Fibroblast of skin of right biceps (primary cell): ENCODE results near the gene ANKRD61.
"Not testable (repeated sequence)": the region's sequence is repeated elsewhere in the genome, so short reads cannot be mapped to it uniquely, and the experiment has no call there.

ENCODE experiments used
- DNase-seq: peaks from one replicate; pipeline ENCODE4 v3.0.0-alpha.2; 2013

The ANKRD61 gene

DNA sequence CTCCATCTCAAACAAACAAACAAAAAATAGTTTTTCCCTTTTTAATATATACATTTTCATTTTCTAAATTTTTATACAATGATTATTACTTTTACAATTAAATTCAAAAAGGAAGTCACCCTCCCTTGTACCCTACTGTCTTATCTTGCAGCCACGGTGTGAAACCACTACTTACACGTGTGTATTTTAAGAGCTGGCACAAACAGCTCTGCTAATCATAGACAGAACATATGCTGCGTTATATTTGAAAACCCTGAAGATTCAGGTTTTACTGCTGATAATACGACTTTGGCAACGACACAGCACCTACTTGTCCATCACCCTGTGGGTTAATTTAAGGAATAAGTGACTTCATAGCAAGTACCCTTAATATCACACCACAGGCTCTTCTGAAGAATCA, 991 bp downstream of the ANKRD61 start:
- no peak for DNase-seq

DNA sequence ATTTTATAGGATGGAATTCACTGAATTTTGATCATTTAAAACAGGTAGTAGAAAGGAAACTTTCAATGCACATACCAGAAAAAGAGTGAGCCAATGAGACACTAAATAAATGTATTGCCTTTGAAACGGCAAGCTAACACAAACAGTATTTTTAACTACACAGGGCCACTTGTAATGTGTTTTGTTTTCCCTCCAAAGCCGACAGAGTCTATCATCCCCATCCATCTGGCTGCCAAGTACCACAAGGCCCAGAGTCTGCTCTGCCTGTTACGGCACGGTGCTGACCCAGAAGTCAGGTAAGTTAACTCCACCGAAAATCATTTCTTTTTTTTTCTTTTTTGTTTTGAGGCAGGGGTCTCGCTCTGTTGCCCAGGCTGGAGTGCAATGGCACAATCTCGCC, 1.5 kb downstream of the ANKRD61 start:
- no peak for DNase-seq

DNA sequence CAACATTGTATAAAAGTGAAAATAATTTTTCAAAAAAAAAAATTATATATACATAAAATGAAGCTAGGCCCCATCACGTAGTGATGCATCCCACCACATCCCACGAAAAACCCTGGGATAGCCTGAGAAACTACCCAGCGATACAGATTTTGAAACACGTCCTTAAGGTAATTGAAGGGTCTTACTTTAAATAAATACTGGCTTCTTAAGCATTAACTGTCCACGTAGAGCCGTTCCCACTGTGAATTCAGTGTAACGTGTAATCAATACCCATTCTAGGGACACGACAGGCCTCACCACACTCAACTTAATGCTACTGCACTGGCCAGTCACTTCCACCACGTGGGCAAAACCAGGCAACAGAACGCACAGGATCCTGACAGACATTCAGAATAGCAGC, 4.0 kb downstream of the ANKRD61 start:
- no peak for DNase-seq

DNA sequence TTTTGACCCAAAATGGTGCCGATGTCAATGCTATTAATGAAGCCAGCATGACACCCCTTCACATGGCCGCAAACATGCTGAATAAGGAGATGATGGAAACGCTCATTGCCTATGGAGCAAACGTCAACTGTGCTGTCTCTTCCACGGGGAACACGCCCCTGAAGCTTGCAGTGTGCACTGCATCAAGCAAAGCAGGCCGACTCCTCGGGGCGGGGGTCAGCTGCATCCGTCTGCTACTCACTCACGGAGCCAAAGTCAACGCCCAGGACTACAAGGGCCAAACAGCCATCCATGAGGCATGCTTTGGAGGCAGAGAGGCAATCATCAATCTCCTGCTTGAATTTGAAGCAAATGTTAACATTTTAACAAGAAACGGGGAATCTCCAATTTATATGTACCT, 4.5 kb downstream of the ANKRD61 start:
- no peak for DNase-seq

DNA sequence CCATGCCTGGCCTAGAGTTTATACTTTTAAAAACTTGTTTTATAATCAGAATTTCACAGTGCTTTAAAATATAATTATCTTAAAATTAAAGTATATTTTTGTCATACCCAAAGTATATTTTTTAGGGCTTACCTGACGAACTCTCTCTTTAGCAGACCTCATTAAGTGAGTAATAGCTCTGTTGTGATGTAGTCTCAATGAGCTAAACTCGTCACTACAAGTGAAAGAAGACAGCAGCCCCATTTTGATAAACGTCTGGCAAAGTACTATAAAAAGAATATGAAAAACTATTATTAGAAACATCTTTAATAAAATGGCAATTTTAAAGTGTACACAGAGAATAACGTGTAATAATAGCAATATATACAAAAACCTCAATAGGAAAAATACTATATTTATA, 18.6 kb downstream of the ANKRD61 start:
- no peak for DNase-seq

DNA sequence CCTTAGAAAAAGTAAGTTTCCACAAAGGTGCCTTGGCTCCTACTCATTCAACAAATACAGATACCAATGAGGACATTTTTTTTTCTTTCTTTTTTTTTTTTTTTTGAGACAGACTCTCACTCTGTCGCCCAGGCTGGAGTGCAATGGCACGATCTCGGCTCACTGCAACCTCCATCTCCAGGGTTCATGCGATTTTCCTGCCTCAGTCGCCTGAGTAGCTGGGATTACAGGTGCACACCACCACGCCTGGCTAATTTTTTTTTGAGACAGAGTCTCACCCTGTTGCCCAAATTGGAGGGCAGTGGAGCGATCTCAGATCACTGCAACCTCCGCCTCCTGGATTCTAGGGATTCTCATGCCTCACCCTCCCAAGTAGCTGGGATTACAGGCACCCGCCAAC, 20.0 kb downstream of the ANKRD61 start:
- DNase-seq = not testable (repeated sequence)

DNA sequence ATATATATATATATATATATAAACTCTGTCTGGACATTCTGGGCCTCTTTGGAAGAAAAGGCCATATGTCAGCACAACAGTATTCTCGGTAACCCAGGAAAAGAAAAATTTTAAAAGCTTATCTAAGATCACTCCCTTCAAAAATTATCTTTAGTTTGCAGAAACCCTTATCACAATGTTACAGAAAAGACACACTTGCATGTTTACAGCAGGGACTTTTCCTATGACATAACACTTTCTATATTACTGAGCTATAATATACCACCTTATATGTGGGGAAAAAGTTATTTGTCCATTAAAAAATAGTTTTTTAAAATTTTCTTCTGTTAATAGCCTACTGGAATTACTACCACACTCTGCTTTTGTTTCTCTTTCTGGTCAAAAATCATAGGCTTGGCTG, 25.4 kb downstream of the ANKRD61 start:
- DNase-seq = no peak

DNA sequence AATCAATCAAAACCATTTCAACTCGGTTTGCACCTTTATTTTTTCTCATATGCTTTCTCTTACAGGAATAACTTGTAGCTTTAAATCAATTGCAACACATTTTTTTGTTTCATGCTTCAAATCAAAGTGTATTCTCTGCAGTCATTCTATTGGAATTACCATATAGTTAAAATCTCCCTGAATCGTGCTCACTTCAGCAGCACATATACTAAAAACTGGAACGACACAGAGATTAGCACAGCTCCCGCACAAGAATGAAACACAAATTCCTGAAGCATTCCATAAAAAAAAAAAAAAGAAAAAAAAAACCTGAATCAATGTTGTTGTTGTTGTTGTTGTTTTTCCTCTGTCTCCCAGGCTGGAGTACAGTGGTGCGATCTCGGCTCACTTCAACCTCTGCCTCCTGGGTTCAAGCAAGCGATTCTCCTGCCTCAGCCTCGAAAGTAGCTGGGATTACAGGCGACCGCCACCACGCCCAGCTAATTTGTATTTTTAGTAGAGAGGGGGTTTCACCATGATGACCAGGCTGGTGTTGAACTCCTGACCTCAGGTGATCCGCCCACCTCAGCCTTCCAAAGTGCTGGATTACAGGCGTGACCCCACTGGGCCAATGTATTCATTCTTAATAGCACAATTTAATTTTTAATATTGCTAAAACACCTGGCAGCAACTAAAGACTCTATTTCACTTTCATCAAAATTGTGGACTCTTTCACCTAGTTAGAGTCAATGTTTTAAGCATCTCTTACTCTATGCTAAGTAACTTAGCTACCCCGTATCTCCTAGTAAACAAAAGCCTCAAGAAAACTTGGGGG, 26.3 kb downstream of the ANKRD61 start:
- peak; percentile 6 for DNase-seq

DNA sequence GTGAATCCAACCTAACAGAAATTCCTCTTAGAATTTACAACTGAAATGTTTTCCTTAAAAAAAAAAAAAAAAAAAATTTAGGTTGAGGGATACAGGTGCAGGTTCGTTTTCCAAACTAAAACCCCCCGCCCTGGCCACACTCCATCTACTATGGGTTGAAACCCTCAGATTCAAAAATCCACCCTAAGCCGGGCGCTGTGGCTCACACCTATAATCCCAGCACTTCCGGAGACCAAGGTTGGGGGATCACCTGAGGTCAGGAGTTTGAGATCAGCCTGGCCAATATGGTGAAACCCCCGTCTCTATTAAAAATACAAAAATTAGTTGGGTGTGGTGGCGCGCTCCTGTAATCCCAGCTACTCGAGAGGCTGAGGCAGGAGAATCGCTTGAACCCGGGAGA, 28.8 kb downstream of the ANKRD61 start:
- DNase-seq = not testable (repeated sequence)

DNA sequence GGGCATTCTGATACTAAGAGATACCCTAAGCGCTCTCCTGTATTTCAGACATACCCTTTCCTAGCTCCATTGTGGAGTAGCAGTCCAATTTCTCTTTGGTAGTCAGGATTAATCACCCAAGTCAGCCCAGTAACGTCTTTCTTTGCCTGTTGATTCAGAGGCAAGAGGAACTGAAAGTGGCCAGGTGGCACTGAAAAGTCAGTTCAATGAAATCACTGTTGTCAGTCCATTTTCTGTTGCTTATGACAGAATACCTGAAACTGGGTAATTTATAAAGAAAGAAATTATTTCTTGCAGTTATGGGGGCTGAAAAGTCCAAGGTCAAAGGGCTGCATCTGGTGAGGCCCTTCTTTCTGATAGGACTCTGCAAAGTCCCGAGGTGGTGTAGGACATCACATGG, 40.2 kb downstream of the ANKRD61 start:
- no peak for DNase-seq

DNA sequence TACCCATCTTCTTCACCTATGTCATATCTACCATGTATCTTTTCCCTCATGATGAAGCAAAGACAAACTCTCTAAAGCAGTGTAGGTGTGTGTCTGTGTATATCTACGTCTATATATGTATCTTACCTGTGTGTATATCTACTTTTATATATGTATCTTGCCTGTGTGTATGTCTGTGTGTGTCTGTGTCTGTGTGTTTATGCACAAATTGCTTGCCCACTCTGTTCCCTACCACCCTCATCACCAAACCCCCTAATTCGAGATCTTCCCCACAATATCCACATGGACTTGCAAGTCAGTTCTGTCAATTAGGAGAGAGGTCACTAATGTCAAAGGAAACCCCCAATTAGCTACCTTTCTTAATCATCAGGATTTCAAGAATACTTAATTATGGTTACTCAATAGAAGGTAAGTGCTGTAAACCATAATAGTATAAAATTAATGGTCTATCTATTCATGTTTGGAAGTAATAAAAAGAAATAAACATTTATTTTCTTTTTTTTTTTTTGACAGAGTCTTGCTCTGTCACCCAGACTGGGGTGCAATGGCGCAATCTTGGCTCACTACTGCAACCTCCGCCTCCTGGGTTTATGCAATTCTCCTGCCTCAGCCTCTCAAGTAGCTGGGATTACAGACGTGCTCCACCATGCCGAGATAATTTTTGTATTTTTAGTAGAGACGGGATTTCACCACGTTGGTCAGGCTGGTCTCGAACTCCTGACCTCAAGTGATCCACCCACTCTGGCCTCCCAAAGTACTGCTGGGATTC, 43.6 kb downstream of the ANKRD61 start:
- DNase-seq = no peak

DNA sequence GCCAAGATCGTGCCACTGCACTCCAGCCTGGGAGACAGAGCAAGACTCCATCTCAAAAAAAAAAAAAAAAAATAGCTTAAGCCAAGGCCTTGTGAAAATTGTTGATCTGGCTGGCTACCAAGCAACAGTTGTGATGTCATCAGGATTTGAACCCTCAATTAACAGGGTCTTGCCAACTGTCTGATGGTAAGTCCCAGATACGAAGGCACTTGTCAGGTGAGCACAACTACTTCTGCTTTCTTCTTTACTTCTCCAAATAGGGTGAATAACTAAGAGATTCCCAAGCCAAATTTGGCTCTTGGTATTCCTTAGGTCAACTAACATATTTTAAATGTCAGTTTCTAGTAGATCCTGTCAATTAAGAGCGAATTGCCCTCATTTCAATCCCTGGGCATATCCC, 47.4 kb downstream of the ANKRD61 start:
- DNase-seq = no peak

DNA sequence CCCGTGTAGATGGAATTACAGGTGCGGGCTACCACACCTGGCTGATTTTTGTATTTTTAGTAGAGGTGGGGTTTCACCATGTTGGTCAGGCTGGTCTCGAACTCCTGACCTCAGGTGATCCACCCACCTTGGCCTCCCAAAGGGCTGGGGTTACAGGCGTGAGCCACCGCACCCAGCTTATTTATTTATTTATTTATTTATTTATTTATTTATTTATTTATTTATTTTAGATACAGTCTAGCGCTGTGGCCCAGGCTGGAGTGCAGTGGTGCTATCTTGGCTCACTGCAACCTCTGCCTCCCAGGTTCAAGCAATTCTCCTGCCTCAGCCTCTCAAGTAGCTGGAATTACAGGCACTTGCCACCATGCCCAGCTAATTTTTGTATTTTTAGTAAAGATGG, 51.9 kb downstream of the ANKRD61 start:
- DNase-seq = not testable (repeated sequence)
